AG09309 (cell line): ENCODE results near the gene HSPB9.
"Not testable (repeated sequence)": the region's sequence is repeated elsewhere in the genome, so short reads cannot be mapped to it uniquely, and the experiment has no call there.

Source experiments
- DNase-seq: peaks from one replicate; pipeline ENCODE4 v3.0.0-alpha.2; 2010; ENCODE audit warnings: low read depth
- H3K4me3 ChIP-seq: 2 replicates; pipeline ENCODE4 v1.5.1; 2011; ENCODE audit warnings: mild to moderate bottlenecking, low read depth, low read length, moderate library complexity; ENCODE audit not compliant: control insufficient read depth
- CTCF ChIP-seq: IDR thresholded peaks from 2 replicates; pipeline ENCODE4 v1.5.1; 2011; ENCODE audit warnings: mild to moderate bottlenecking, low read depth, low read length, inconsistent platforms; ENCODE audit not compliant: insufficient read depth, control insufficient read depth; ENCODE audit errors: missing control alignments

HSPB9 gene

GRCh38 chr17:42135664-42136653 lies 13.4 kb downstream of the HSPB9 start:
- no peak for DNase-seq
- H3K4me3 ChIP-seq: no peak overlapping the region
- TF ChIP-seq CTCF: no peak

- TF ChIP-seq CTCF: no peak
- no peak for DNase-seq
- H3K4me3 ChIP-seq: no peak overlapping the region
Measured at GRCh38 chr17:42136654-42137051, 14.0 kb downstream of the HSPB9 start.

- DNase-seq: no peak
- no peak for TF ChIP-seq CTCF
- no peak overlapping the region for H3K4me3 ChIP-seq
Measured at GRCh38 chr17:42138749-42139492, 16.3 kb downstream of the HSPB9 start.

- H3K4me3 ChIP-seq, DNase-seq: not testable (repeated sequence)
Measured at GRCh38 chr17:42140690-42141089, 18.1 kb downstream of the HSPB9 start.

- TF ChIP-seq CTCF: no peak
- no peak overlapping the region for H3K4me3 ChIP-seq
- no peak for DNase-seq
Measured at GRCh38 chr17:42141382-42141781, 18.8 kb downstream of the HSPB9 start.

GRCh38 chr17:42142371-42142896 lies 19.8 kb downstream of the HSPB9 start:
- H3K4me3 ChIP-seq: no peak overlapping the region
- no peak for TF ChIP-seq CTCF
- peak; percentile 59 for DNase-seq

- H3K4me3 ChIP-seq, DNase-seq: not testable (repeated sequence)
Measured at GRCh38 chr17:42143138-42143537, 20.5 kb downstream of the HSPB9 start.
